Mesenchymal stem cell (in vitro differentiated cells and primary cell): ENCODE data around the gene PIGT.

Source experiments
- DNase-seq: peaks from one replicate; pipeline ENCODE4 v3.0.0-alpha.2; 2013
- H2AFZ ChIP-seq: one replicate; pipeline ENCODE4 v1.6.1; 2013; ENCODE audit warnings: low read depth, mild to moderate bottlenecking, control low read depth, inconsistent platforms, low read length, moderate library complexity
- H2AK5ac ChIP-seq: 2 replicates; pipeline ENCODE4 v1.6.1; 2013; ENCODE audit warnings: low read length, moderate library complexity, mild to moderate bottlenecking, inconsistent platforms; ENCODE audit not compliant: severe bottlenecking
- H2BK120ac ChIP-seq: one replicate; pipeline ENCODE4 v1.6.1; 2013; ENCODE audit warnings: low read depth, mild to moderate bottlenecking, inconsistent platforms, low read length, moderate library complexity
- H2BK12ac ChIP-seq, 2 experiments: one replicate each; pipeline ENCODE4 v1.6.1; 2013; ENCODE audit warnings: inconsistent platforms in 2 of 2, low read length in 2 of 2, mild to moderate bottlenecking in 2 of 2, moderate library complexity in 2 of 2, control low read depth in 1 of 2
- H2BK15ac ChIP-seq: one replicate; pipeline ENCODE4 v1.6.1; 2013; ENCODE audit warnings: mild to moderate bottlenecking, low read depth, inconsistent platforms; ENCODE audit not compliant: poor library complexity, severe bottlenecking
- H2BK5ac ChIP-seq: 2 replicates; pipeline ENCODE4 v1.6.1; 2013; ENCODE audit warnings: low read depth, mild to moderate bottlenecking, low read length, control low read depth, inconsistent platforms; ENCODE audit not compliant: poor library complexity, severe bottlenecking
- H3K14ac ChIP-seq, 2 experiments: one replicate each; pipeline ENCODE4 v1.6.1; 2013; ENCODE audit warnings: inconsistent platforms in 2 of 2, low read length in 2 of 2, control low read depth in 1 of 2, mild to moderate bottlenecking in 1 of 2, moderate library complexity in 1 of 2
- H3K18ac ChIP-seq, 2 experiments: one replicate each; pipeline ENCODE4 v1.6.1; 2013; ENCODE audit warnings: inconsistent platforms in 2 of 2, low read length in 2 of 2, control low read depth in 1 of 2, low read depth in 1 of 2, mild to moderate bottlenecking in 1 of 2
- H3K23ac ChIP-seq, 2 experiments: one replicate each; pipeline ENCODE4 v1.6.1; 2013; ENCODE audit warnings: inconsistent platforms in 2 of 2, low read length in 2 of 2, mild to moderate bottlenecking in 2 of 2, moderate library complexity in 2 of 2, control low read depth in 1 of 2
- H3K27ac ChIP-seq: 2 replicates; pipeline ENCODE4 v1.5.1; 2013; ENCODE audit warnings: mild to moderate bottlenecking, moderate library complexity, low read length, control low read depth, inconsistent platforms; ENCODE audit not compliant: poor library complexity, severe bottlenecking
- H3K27me3 ChIP-seq, 2 experiments: 2 replicates each; pipeline versions ENCODE4 v1.6.1 to v1.7.0; 2013; ENCODE audit warnings: low read length in 2 of 2, mild to moderate bottlenecking in 2 of 2, moderate library complexity in 2 of 2, control low read depth in 1 of 2, inconsistent platforms in 1 of 2; ENCODE audit not compliant: control insufficient read depth in 1 of 2, insufficient read depth in 1 of 2
- H3K36me3 ChIP-seq, 2 experiments: 2 replicates each; pipeline versions ENCODE4 v1.6.1 to v1.7.0; 2013; ENCODE audit warnings: low read length in 2 of 2, control low read depth in 1 of 2, inconsistent platforms in 1 of 2, low read depth in 1 of 2, mild to moderate bottlenecking in 1 of 2; ENCODE audit not compliant: insufficient read depth in 2 of 2, control insufficient read depth in 1 of 2
- H3K4ac ChIP-seq, 2 experiments: one replicate each; pipeline ENCODE4 v1.6.1; 2013; ENCODE audit warnings: inconsistent platforms in 2 of 2, low read length in 2 of 2, mild to moderate bottlenecking in 2 of 2, moderate library complexity in 2 of 2, control low read depth in 1 of 2, low read depth in 1 of 2
- H3K4me1 ChIP-seq: 2 replicates; pipeline ENCODE4 v1.6.1; 2013; ENCODE audit warnings: low read depth, low read length, control low read depth; ENCODE audit not compliant: control insufficient read depth, insufficient read depth
- H3K4me2 ChIP-seq: 2 replicates; pipeline ENCODE4 v1.6.1; 2013; ENCODE audit warnings: low read length, mild to moderate bottlenecking, inconsistent platforms; ENCODE audit not compliant: poor library complexity, severe bottlenecking
- H3K4me3 ChIP-seq, 2 experiments: 2 replicates each; pipeline versions ENCODE4 v1.5.1 to v1.7.0; 2013; ENCODE audit warnings: low read length in 2 of 2, mild to moderate bottlenecking in 2 of 2, control low read depth in 1 of 2, low read depth in 1 of 2; ENCODE audit not compliant: insufficient read depth in 1 of 2
- H3K79me1 ChIP-seq: replicated peaks from 2 replicates; pipeline ENCODE4 v1.6.1; 2013; ENCODE audit warnings: mild to moderate bottlenecking, control low read depth, low read length, inconsistent platforms; ENCODE audit not compliant: poor library complexity, severe bottlenecking
- H3K9ac ChIP-seq: 2 replicates; pipeline ENCODE4 v1.7.0; 2013; ENCODE audit warnings: mild to moderate bottlenecking, low read length, moderate library complexity
- H3K9me3 ChIP-seq: 2 replicates; pipeline ENCODE4 v1.7.0; 2013; ENCODE audit warnings: mild to moderate bottlenecking, low read length; ENCODE audit not compliant: control insufficient read depth
- H4K8ac ChIP-seq: one replicate; pipeline ENCODE4 v1.6.1; 2013; ENCODE audit warnings: inconsistent platforms, mild to moderate bottlenecking, low read length, moderate library complexity
- H4K91ac ChIP-seq: one replicate; pipeline ENCODE4 v1.6.1; 2013; ENCODE audit warnings: mild to moderate bottlenecking, low read length, inconsistent platforms
- WGBS: methylation state at CpG from one replicate; pipeline ENCODE4 v1.1.7; 2013; ENCODE audit warnings: mixed read lengths; 5-methylcytosine and 5-hydroxymethylcytosine counted together

Gene PIGT

GRCh38 chr20:45400346-45401031 lies 15.5 kb upstream of the PIGT start:
- Histone ChIP-seq H4K8ac (no peak overlapping the region), H3K4ac (no peak overlapping the region), H2BK5ac (no peak overlapping the region), H3K27me3 (peaks cover 0 to 1% of the 10 kb centered on the region in 2 experiments), H4K91ac (no peak overlapping the region), H2BK15ac (no peak overlapping the region), H3K9ac (no peak overlapping the region), H3K14ac (no peak overlapping the region), H2AK5ac (no peak overlapping the region), H2BK120ac (no peak overlapping the region), H3K9me3 (peaks cover 19% of the 10 kb centered on the region), H3K79me1 (no peaks in the 10 kb centered on the region), H3K4me1 (peaks cover 1% of the 10 kb centered on the region), H2AFZ (no peak overlapping the region), H2BK12ac (no peak overlapping the region), H3K36me3 (peaks cover 0 to 6% of the 10 kb centered on the region in 2 experiments), H3K23ac (no peak overlapping the region), H3K4me3 (no peak overlapping the region), H3K4me2 (no peak overlapping the region), H3K27ac (no peak overlapping the region), H3K18ac (no peak overlapping the region)
- 91% methylated on average over 6 of the region's 6 CpGs for WGBS
- no peak for DNase-seq

- H3K9ac ChIP-seq: no peak overlapping the region
- peaks cover 0 to 3% of the 10 kb centered on the region in 2 experiments for H3K27me3 ChIP-seq
- H2BK5ac ChIP-seq: no peak overlapping the region
- H2AK5ac ChIP-seq: no peak overlapping the region
- no peak overlapping the region for H3K4me2 ChIP-seq
- H3K14ac ChIP-seq: no peak overlapping the region
- WGBS: no CpG with 5 or more reads among the region's 1 CpG
- H3K4me3 ChIP-seq: no peak overlapping the region
- no peak overlapping the region for H4K91ac ChIP-seq
- no peak overlapping the region for H2BK120ac ChIP-seq
- no peak overlapping the region for H2BK12ac ChIP-seq
- H3K9me3 ChIP-seq: peaks cover 19% of the 10 kb centered on the region
- no peak overlapping the region for H3K23ac ChIP-seq
- H3K79me1 ChIP-seq: peaks cover 3% of the 10 kb centered on the region
- H4K8ac ChIP-seq: no peak overlapping the region
- H3K4me1 ChIP-seq: peaks cover 14% of the 10 kb centered on the region
- no peak overlapping the region for H2AFZ ChIP-seq
- H3K27ac ChIP-seq: no peak overlapping the region
- H3K18ac ChIP-seq: no peak overlapping the region
- DNase-seq: peak; percentile 83
- H3K4ac ChIP-seq: no peak overlapping the region
- H3K36me3 ChIP-seq: peaks cover 0 to 10% of the 10 kb centered on the region in 2 experiments
- H2BK15ac ChIP-seq: no peak overlapping the region
Observed at GRCh38 chr20:45402946-45403345, 13.0 kb upstream of the PIGT start.

DNA sequence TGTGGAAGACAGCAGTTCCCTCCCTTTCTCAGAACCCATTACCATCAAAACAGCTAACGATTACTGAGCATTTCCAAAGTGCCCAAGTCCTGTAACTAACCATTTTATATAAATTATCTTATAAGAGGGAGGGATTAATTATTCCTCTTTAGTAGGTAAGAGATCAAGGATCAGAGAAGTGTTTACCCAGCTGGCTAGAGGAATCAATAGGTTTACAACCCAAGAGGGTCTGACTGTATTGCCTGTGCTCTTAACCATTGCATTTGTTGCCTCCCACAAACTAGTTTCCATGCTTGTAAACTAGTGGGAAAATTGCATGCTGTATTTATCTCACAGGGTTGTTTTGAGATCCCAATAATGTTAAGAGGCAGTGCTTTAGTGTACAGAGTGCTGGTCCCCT lies 11.5 kb upstream of the PIGT start:
- H3K4me1 ChIP-seq: peaks cover 14% of the 10 kb centered on the region
- H3K9ac ChIP-seq: no peak overlapping the region
- H3K4ac ChIP-seq: no peak overlapping the region
- no peak overlapping the region for H3K23ac ChIP-seq
- H2AFZ ChIP-seq: no peak overlapping the region
- no CpG with 5 or more reads among the region's 1 CpG for WGBS
- no peak overlapping the region for H2BK120ac ChIP-seq
- no peak overlapping the region for H3K27ac ChIP-seq
- no peak overlapping the region for H3K14ac ChIP-seq
- no peak for DNase-seq
- no peak overlapping the region for H2BK15ac ChIP-seq
- no peak overlapping the region for H2BK12ac ChIP-seq
- H4K8ac ChIP-seq: no peak overlapping the region
- no peak overlapping the region for H2AK5ac ChIP-seq
- H3K27me3 ChIP-seq: peaks cover 0 to 3% of the 10 kb centered on the region in 2 experiments
- no peak overlapping the region for H3K4me3 ChIP-seq
- peaks cover 0 to 15% of the 10 kb centered on the region in 2 experiments for H3K36me3 ChIP-seq
- no peak overlapping the region for H2BK5ac ChIP-seq
- H3K4me2 ChIP-seq: no peak overlapping the region
- no peak overlapping the region for H4K91ac ChIP-seq
- H3K18ac ChIP-seq: no peak overlapping the region
- peaks cover 5% of the 10 kb centered on the region for H3K9me3 ChIP-seq
- peaks cover 5% of the 10 kb centered on the region for H3K79me1 ChIP-seq

DNA sequence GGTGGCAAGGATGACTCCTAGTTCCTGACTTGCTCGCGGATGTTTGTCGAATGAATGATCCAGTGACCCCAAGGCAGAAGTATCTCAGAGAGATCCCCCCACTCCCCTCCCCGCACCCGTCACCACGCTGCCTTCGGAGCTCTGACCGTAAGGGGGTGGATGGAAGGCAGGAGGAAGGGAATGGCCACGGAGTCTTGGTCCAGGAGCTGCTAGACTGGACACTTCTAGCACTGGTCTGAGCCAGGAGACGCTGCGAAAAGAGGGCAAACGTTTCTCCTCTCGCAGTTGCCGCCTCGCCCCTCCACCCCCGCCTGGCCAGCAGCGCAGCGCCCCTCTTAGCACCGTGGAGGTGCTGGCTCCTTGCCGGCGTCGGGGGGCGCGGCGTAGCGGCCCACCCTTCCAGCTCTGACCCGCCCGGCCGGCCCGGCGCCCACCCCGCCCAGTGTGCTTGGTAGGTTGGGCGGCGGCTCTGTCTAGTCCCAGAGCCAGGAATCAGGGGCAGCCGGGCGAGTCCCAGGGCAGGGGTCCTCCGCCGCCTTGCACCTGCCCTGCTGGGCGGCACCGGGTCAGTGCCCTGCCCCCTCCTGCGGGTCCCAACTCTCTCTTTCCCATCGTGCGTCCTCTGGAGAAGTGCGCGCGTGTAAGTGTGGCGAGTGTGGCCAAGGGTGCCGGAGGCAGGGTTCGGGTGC lies 10.2 kb upstream of the PIGT start:
- peak overlapping the region; percentile 87 for H3K9ac ChIP-seq
- peaks cover 5% of the 10 kb centered on the region for H3K79me1 ChIP-seq
- peaks cover 10 to 17% of the 10 kb centered on the region in 2 experiments for H3K36me3 ChIP-seq
- H4K91ac ChIP-seq: no peak overlapping the region
- peak overlapping the region; percentile 72 to 82 for H3K4me3 ChIP-seq
- peak overlapping the region in 1 of 2 experiments; percentile 84 for H3K23ac ChIP-seq
- H3K18ac ChIP-seq: peak overlapping the region in 1 of 2 experiments; percentile 87
- peak overlapping the region; percentile 88 for H2AFZ ChIP-seq
- peak overlapping the region; percentile 93 for H3K4me2 ChIP-seq
- no peak overlapping the region for H2BK120ac ChIP-seq
- DNase-seq: peak; percentile 14
- no peak overlapping the region for H2AK5ac ChIP-seq
- no peak overlapping the region for H4K8ac ChIP-seq
- H2BK5ac ChIP-seq: no peak overlapping the region
- H2BK12ac ChIP-seq: peak overlapping the region in 1 of 2 experiments; percentile 76
- no peak overlapping the region for H2BK15ac ChIP-seq
- 3% methylated on average over 32 of the region's 49 CpGs for WGBS
- H3K27me3 ChIP-seq: peaks cover 0 to 3% of the 10 kb centered on the region in 2 experiments
- H3K9me3 ChIP-seq: peaks cover 1% of the 10 kb centered on the region
- H3K4ac ChIP-seq: no peak overlapping the region
- peaks cover 14% of the 10 kb centered on the region for H3K4me1 ChIP-seq
- no peak overlapping the region for H3K27ac ChIP-seq
- H3K14ac ChIP-seq: peak overlapping the region in 1 of 2 experiments; percentile 50
